MM.1S (cell line): Measurements from ENCODE around the gene SEC11C.

Experiments
- EZH2 ChIP-seq: fragments of 300-600 bp; sonication (generic); optimal IDR thresholded peaks from 2 replicates; pipeline ENCODE3; 2017; ENCODE audit warnings: low read depth, mild to moderate bottlenecking, antibody characterized with exemption, low read length, mixed read lengths
- TF ChIP-seq, protein P1 (sequence below): fragments of 300-600 bp; sonication (generic); IDR thresholded peaks from 2 replicates; pipeline ENCODE4 v1.5.1; 2016; ENCODE audit warnings: antibody characterized with exemption, low read length, mixed read lengths

DNA sequence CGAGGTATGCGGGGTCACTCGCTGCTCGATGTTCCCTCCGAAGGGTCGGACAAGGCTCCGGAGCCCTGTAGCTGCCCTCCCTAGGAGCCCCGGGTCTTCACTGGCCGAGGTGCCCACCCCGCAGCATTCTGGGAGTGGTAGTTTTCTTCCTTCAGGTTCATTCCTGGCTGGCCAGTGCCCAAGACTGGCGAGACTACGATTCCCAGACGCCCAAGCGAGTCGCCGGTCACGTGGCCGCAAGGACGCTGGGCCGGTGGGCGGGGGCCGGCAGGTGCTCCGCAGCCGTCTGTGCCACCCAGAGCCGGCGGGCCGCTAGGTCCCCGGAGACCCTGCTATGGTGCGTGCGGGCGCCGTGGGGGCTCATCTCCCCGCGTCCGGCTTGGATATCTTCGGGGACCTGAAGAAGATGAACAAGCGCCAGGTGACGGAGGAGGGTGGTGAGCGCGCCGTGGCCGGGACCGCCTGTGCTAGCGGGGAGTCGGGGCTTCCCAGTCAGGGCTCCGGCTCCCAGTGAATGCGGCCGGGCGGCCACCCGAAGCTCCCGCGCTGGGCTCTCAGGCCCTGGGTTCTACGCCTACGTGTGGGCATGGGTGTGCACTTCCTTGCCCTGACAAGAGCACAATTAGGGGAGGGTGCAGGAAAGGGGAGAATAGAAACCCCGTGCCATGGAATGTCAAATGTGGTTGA is at the start of gene SEC11C:
- TF ChIP-seq, protein P1, sequence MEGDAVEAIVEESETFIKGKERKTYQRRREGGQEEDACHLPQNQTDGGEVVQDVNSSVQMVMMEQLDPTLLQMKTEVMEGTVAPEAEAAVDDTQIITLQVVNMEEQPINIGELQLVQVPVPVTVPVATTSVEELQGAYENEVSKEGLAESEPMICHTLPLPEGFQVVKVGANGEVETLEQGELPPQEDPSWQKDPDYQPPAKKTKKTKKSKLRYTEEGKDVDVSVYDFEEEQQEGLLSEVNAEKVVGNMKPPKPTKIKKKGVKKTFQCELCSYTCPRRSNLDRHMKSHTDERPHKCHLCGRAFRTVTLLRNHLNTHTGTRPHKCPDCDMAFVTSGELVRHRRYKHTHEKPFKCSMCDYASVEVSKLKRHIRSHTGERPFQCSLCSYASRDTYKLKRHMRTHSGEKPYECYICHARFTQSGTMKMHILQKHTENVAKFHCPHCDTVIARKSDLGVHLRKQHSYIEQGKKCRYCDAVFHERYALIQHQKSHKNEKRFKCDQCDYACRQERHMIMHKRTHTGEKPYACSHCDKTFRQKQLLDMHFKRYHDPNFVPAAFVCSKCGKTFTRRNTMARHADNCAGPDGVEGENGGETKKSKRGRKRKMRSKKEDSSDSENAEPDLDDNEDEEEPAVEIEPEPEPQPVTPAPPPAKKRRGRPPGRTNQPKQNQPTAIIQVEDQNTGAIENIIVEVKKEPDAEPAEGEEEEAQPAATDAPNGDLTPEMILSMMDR, result no peak
- TF ChIP-seq EZH2, result no peak
